ENCODE data around the gene REN. TPM values are rescaled to one million over a fixed set of nuclear protein-coding genes. Genes with fewer than 3 reads are reported as not detected.

The REN gene
- total and polyA plus RNA-seq, 2 of the 13 experiments (the other 11 are each of a cell fraction or from before 2014, with no cell fraction given): not detected

- TF ChIP-seq, protein P1, sequence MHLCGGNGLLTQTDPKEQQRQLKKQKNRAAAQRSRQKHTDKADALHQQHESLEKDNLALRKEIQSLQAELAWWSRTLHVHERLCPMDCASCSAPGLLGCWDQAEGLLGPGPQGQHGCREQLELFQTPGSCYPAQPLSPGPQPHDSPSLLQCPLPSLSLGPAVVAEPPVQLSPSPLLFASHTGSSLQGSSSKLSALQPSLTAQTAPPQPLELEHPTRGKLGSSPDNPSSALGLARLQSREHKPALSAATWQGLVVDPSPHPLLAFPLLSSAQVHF (CRISPR knock-in tag; IDR thresholded peaks at IDR 0.05): no peak
- TF ChIP-seq ZNF12 (CRISPR knock-in tag; IDR thresholded peaks at IDR 0.05): no peak; the same call in 1 of the 2 replicates
- peak; percentile 81 for TF ChIP-seq DPF2 (CRISPR knock-in tag; IDR thresholded peaks at IDR 0.05; ENCODE audit: borderline replicate concordance, low read depth)
- TF ChIP-seq, protein P2, sequence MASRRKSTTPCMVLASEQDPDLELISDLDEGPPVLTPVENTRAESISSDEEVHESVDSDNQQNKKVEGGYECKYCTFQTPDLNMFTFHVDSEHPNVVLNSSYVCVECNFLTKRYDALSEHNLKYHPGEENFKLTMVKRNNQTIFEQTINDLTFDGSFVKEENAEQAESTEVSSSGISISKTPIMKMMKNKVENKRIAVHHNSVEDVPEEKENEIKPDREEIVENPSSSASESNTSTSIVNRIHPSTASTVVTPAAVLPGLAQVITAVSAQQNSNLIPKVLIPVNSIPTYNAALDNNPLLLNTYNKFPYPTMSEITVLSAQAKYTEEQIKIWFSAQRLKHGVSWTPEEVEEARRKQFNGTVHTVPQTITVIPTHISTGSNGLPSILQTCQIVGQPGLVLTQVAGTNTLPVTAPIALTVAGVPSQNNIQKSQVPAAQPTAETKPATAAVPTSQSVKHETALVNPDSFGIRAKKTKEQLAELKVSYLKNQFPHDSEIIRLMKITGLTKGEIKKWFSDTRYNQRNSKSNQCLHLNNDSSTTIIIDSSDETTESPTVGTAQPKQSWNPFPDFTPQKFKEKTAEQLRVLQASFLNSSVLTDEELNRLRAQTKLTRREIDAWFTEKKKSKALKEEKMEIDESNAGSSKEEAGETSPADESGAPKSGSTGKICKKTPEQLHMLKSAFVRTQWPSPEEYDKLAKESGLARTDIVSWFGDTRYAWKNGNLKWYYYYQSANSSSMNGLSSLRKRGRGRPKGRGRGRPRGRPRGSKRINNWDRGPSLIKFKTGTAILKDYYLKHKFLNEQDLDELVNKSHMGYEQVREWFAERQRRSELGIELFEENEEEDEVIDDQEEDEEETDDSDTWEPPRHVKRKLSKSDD (CRISPR knock-in tag; IDR thresholded peaks at IDR 0.05; ENCODE audit: low read depth): 0 out of 2 replicates have a peak, but pooled peaks have one; percentile 55
- TF ChIP-seq ATM (IDR thresholded peaks at IDR 0.05; ENCODE audit: borderline replicate concordance): no peak
- no peak for TF ChIP-seq NFRKB (IDR thresholded peaks at IDR 0.05)
- TF ChIP-seq ZMYM3 (CRISPR knock-in tag; IDR thresholded peaks at IDR 0.05): no peak
- TF ChIP-seq ZNF616 (CRISPR knock-in tag; IDR thresholded peaks at IDR 0.05; ENCODE audit: low read depth): no peak
- no peak for TF ChIP-seq ZNF75D (CRISPR knock-in tag; IDR thresholded peaks at IDR 0.05; ENCODE audit: borderline replicate concordance)
- TF ChIP-seq, protein P3, sequence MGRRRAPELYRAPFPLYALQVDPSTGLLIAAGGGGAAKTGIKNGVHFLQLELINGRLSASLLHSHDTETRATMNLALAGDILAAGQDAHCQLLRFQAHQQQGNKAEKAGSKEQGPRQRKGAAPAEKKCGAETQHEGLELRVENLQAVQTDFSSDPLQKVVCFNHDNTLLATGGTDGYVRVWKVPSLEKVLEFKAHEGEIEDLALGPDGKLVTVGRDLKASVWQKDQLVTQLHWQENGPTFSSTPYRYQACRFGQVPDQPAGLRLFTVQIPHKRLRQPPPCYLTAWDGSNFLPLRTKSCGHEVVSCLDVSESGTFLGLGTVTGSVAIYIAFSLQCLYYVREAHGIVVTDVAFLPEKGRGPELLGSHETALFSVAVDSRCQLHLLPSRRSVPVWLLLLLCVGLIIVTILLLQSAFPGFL (CRISPR knock-in tag; IDR thresholded peaks at IDR 0.05): no peak
- no peak for TF ChIP-seq CBX2 (IDR thresholded peaks at IDR 0.05; ENCODE audit: low read depth, low read length)
- TF ChIP-seq CBX2 (CRISPR knock-in tag; IDR thresholded peaks at IDR 0.05; ENCODE audit: low read depth): 0 out of 2 replicates have a peak, but pooled peaks have one; percentile 70
- peak; percentile 88; the same call in 1 of the 2 replicates for TF ChIP-seq ZNF34 (CRISPR knock-in tag; IDR thresholded peaks at IDR 0.05; ENCODE audit: borderline replicate concordance)
- TF ChIP-seq HOXA7 (CRISPR knock-in tag; IDR thresholded peaks at IDR 0.05): no peak
- TF ChIP-seq ZNF225 (CRISPR knock-in tag; IDR thresholded peaks at IDR 0.05): no peak
- TF ChIP-seq AGO1 (IDR thresholded peaks at IDR 0.05; ENCODE audit: low read depth, low read length, poor library complexity, severe bottlenecking): peak; percentile 32
- TF ChIP-seq RAD21 (CRISPR knock-in tag; IDR thresholded peaks at IDR 0.05): peak; percentile 81
- no peak; the same call in none of the 2 replicates for TF ChIP-seq ZNF136 (CRISPR knock-in tag; IDR thresholded peaks at IDR 0.05; ENCODE audit: low read depth)
- TF ChIP-seq SOX5 (CRISPR knock-in tag; IDR thresholded peaks at IDR 0.05; ENCODE audit: borderline replicate concordance): peak; percentile 62; the same call in 1 of the 2 replicates
- no peak; the same call in 1 of the 2 replicates for TF ChIP-seq HHEX (CRISPR knock-in tag; IDR thresholded peaks at IDR 0.05)
- TF ChIP-seq ATF3 (CRISPR knock-in tag; IDR thresholded peaks at IDR 0.05): peak; percentile 24; the same call in 1 of the 2 replicates
- TF ChIP-seq, protein P4, sequence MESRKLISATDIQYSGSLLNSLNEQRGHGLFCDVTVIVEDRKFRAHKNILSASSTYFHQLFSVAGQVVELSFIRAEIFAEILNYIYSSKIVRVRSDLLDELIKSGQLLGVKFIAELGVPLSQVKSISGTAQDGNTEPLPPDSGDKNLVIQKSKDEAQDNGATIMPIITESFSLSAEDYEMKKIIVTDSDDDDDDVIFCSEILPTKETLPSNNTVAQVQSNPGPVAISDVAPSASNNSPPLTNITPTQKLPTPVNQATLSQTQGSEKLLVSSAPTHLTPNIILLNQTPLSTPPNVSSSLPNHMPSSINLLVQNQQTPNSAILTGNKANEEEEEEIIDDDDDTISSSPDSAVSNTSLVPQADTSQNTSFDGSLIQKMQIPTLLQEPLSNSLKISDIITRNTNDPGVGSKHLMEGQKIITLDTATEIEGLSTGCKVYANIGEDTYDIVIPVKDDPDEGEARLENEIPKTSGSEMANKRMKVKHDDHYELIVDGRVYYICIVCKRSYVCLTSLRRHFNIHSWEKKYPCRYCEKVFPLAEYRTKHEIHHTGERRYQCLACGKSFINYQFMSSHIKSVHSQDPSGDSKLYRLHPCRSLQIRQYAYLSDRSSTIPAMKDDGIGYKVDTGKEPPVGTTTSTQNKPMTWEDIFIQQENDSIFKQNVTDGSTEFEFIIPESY (CRISPR knock-in tag; IDR thresholded peaks at IDR 0.05): peak; percentile 12; the same call in 1 of the 2 replicates
- no peak for TF ChIP-seq XRCC5 (optimal IDR thresholded peaks at IDR 0.05; ENCODE audit: low read length)
Measured at GRCh38 chr1:204213668-204214662, 47.8 kb upstream of the REN start, which contains the start of gene GOLT1A (continued).

All from HepG2 (cell line).